Mesendoderm (in vitro differentiated cells): Measurements from ENCODE around the gene EPB41L2.

ENCODE experiments used
- DNase-seq: peaks from one replicate; pipeline ENCODE4 v3.0.0; 2013
- H2AK5ac ChIP-seq: 2 replicates; pipeline ENCODE4 v1.6.1; 2013; ENCODE audit warnings: low read length, inconsistent platforms
- H2BK120ac ChIP-seq: 2 replicates; pipeline ENCODE4 v1.6.1; 2013; ENCODE audit warnings: low read depth, mild to moderate bottlenecking, low read length, moderate library complexity, mixed read lengths
- H2BK15ac ChIP-seq: replicated peaks from 2 replicates; pipeline ENCODE4 v1.6.1; 2013; ENCODE audit warnings: low read depth, mild to moderate bottlenecking, moderate library complexity
- H2BK5ac ChIP-seq: 2 replicates; pipeline ENCODE4 v1.6.1; 2013; ENCODE audit warnings: low read length, inconsistent platforms
- H3K18ac ChIP-seq: 2 replicates; pipeline ENCODE4 v1.6.1; 2013; ENCODE audit warnings: mild to moderate bottlenecking, low read length, mixed read lengths
- H3K23ac ChIP-seq: one replicate; pipeline ENCODE4 v1.6.1; 2013; ENCODE audit warnings: low read length
- H3K27ac ChIP-seq: 2 replicates; pipeline ENCODE4 v1.5.1; 2013; ENCODE audit warnings: low read depth, mild to moderate bottlenecking, inconsistent platforms, low read length, moderate library complexity
- H3K27me3 ChIP-seq: 2 replicates; pipeline ENCODE4 v1.6.1; 2013; ENCODE audit warnings: low read length, control low read depth, mild to moderate bottlenecking, inconsistent platforms; ENCODE audit not compliant: insufficient read depth, poor library complexity
- H3K36me3 ChIP-seq: 2 replicates; pipeline ENCODE4 v1.6.1; 2013; ENCODE audit warnings: low read length, inconsistent platforms; ENCODE audit not compliant: control insufficient read depth, insufficient read depth
- H3K4ac ChIP-seq: one replicate; pipeline ENCODE4 v1.6.1; 2013; ENCODE audit warnings: low read depth, mild to moderate bottlenecking, low read length, moderate library complexity
- H3K4me1 ChIP-seq: 2 replicates; pipeline ENCODE4 v1.6.1; 2013; ENCODE audit warnings: low read depth, low read length, inconsistent platforms; ENCODE audit not compliant: control insufficient read depth
- H3K4me2 ChIP-seq: 2 replicates; pipeline ENCODE4 v1.6.1; 2013; ENCODE audit warnings: low read length
- H3K4me3 ChIP-seq: 2 replicates; pipeline ENCODE4 v1.5.1; 2013; ENCODE audit warnings: mild to moderate bottlenecking, low read length
- H3K56ac ChIP-seq: one replicate; pipeline ENCODE4 v1.6.1; 2013; ENCODE audit warnings: low read length
- H3K79me1 ChIP-seq: 2 replicates; pipeline ENCODE4 v1.6.1; 2013; ENCODE audit warnings: low read length, inconsistent platforms
- H3K79me2 ChIP-seq: 2 replicates; pipeline ENCODE4 v1.6.1; 2013; ENCODE audit warnings: mild to moderate bottlenecking, low read length; ENCODE audit not compliant: control insufficient read depth, insufficient read depth
- H3K9ac ChIP-seq: 2 replicates; pipeline ENCODE4 v1.6.1; 2013; ENCODE audit warnings: low read length, inconsistent platforms
- H4K5ac ChIP-seq: one replicate; pipeline ENCODE4 v1.6.1; 2013; ENCODE audit warnings: low read length
- H4K8ac ChIP-seq: one replicate; pipeline ENCODE4 v1.6.1; 2013; ENCODE audit warnings: low read depth, mild to moderate bottlenecking, control low read depth, low read length, moderate library complexity
- WGBS: extraction: QIAGEN DNeasy Blood & Tissue Kit; methylation state at CpG from one replicate; pipeline ENCODE4 v1.1.7; 2013; ENCODE audit warnings: low lambda C conversion rate, missing lambda C conversion rate; ENCODE audit not compliant: insufficient coverage; ENCODE audit errors: extremely low coverage; 5-methylcytosine and 5-hydroxymethylcytosine counted together

The EPB41L2 gene

GRCh38 chr6:131083687-131084086, 20.6 kb upstream of the EPB41L2 start:
- H4K5ac ChIP-seq, result no peak overlapping the region
- H2AK5ac ChIP-seq, result no peak overlapping the region
- no peak overlapping the region for H3K56ac ChIP-seq
- no peak overlapping the region for H3K23ac ChIP-seq
- no peaks in the 10 kb centered on the region for H3K27me3 ChIP-seq
- no peaks in the 10 kb centered on the region for H3K36me3 ChIP-seq
- no peak overlapping the region for H3K27ac ChIP-seq
- DNase-seq, result no peak
- H4K8ac ChIP-seq, result no peak overlapping the region
- H3K4me1 ChIP-seq, result no peaks in the 10 kb centered on the region
- no peak overlapping the region for H3K4me3 ChIP-seq
- no peaks in the 10 kb centered on the region for H3K79me2 ChIP-seq
- H3K18ac ChIP-seq, result no peak overlapping the region
- no CpG with 5 or more reads among the region's 3 CpGs for WGBS
- no peaks in the 10 kb centered on the region for H3K79me1 ChIP-seq
- H3K4ac ChIP-seq, result no peak overlapping the region
- H3K4me2 ChIP-seq, result no peak overlapping the region
- no peak overlapping the region for H2BK5ac ChIP-seq
- no peak overlapping the region for H2BK15ac ChIP-seq
- no peak overlapping the region for H2BK120ac ChIP-seq
- H3K9ac ChIP-seq, result no peak overlapping the region

GRCh38 chr6:131082335-131082734, 19.3 kb upstream of the EPB41L2 start:
- Histone ChIP-seq H3K4me1 (no peaks in the 10 kb centered on the region), H3K27me3 (no peaks in the 10 kb centered on the region), H3K9ac (no peak overlapping the region), H3K56ac (no peak overlapping the region), H3K79me2 (no peaks in the 10 kb centered on the region), H3K36me3 (no peaks in the 10 kb centered on the region), H3K4ac (no peak overlapping the region), H3K23ac (no peak overlapping the region), H3K18ac (no peak overlapping the region), H2BK15ac (no peak overlapping the region), H3K79me1 (no peaks in the 10 kb centered on the region), H4K5ac (no peak overlapping the region), H3K4me3 (no peak overlapping the region), H3K4me2 (no peak overlapping the region), H3K27ac (no peak overlapping the region), H4K8ac (no peak overlapping the region), H2BK5ac (no peak overlapping the region), H2AK5ac (no peak overlapping the region), H2BK120ac (no peak overlapping the region)
- WGBS, result no CpG with 5 or more reads among the region's 1 CpG
- no peak for DNase-seq

GRCh38 chr6:131080084-131080483, 17.0 kb upstream of the EPB41L2 start:
- no peak overlapping the region for H3K9ac ChIP-seq
- no peak overlapping the region for H3K56ac ChIP-seq
- no peaks in the 10 kb centered on the region for H3K79me1 ChIP-seq
- no peak overlapping the region for H3K23ac ChIP-seq
- no peak overlapping the region for H4K8ac ChIP-seq
- H3K4me3 ChIP-seq, result no peak overlapping the region
- H2AK5ac ChIP-seq, result no peak overlapping the region
- no peak overlapping the region for H3K18ac ChIP-seq
- no peak overlapping the region for H4K5ac ChIP-seq
- H3K4ac ChIP-seq, result no peak overlapping the region
- H3K27me3 ChIP-seq, result no peaks in the 10 kb centered on the region
- DNase-seq, result no peak
- H2BK15ac ChIP-seq, result no peak overlapping the region
- H3K27ac ChIP-seq, result no peak overlapping the region
- WGBS, result no CpG with 5 or more reads among the region's 6 CpGs
- no peak overlapping the region for H2BK120ac ChIP-seq
- H2BK5ac ChIP-seq, result no peak overlapping the region
- no peaks in the 10 kb centered on the region for H3K79me2 ChIP-seq
- H3K4me1 ChIP-seq, result no peaks in the 10 kb centered on the region
- no peaks in the 10 kb centered on the region for H3K36me3 ChIP-seq
- no peak overlapping the region for H3K4me2 ChIP-seq

GRCh38 chr6:131073577-131073976, 10.5 kb upstream of the EPB41L2 start:
- Histone ChIP-seq H3K4me3 (no peak overlapping the region), H3K27me3 (no peaks in the 10 kb centered on the region), H2BK15ac (no peak overlapping the region), H3K9ac (no peak overlapping the region), H3K79me1 (no peaks in the 10 kb centered on the region), H3K36me3 (no peaks in the 10 kb centered on the region), H3K4me2 (no peak overlapping the region), H4K8ac (no peak overlapping the region), H4K5ac (no peak overlapping the region), H2AK5ac (no peak overlapping the region), H3K18ac (no peak overlapping the region), H3K4me1 (no peaks in the 10 kb centered on the region), H2BK120ac (no peak overlapping the region), H2BK5ac (no peak overlapping the region), H3K4ac (no peak overlapping the region), H3K23ac (no peak overlapping the region), H3K79me2 (no peaks in the 10 kb centered on the region), H3K56ac (no peak overlapping the region), H3K27ac (no peak overlapping the region)
- WGBS, result no CpG with 5 or more reads among the region's 2 CpGs
- no peak for DNase-seq

GRCh38 chr6:131070061-131070460, 7.0 kb upstream of the EPB41L2 start:
- Histone ChIP-seq H2BK5ac (no peak overlapping the region), H3K4me1 (no peaks in the 10 kb centered on the region), H3K4ac (no peak overlapping the region), H3K36me3 (no peaks in the 10 kb centered on the region), H3K56ac (no peak overlapping the region), H3K18ac (no peak overlapping the region), H3K4me3 (no peak overlapping the region), H2AK5ac (no peak overlapping the region), H3K23ac (no peak overlapping the region), H2BK15ac (no peak overlapping the region), H4K8ac (no peak overlapping the region), H4K5ac (no peak overlapping the region), H3K9ac (no peak overlapping the region), H3K4me2 (no peak overlapping the region), H2BK120ac (no peak overlapping the region), H3K79me2 (no peaks in the 10 kb centered on the region), H3K27me3 (no peaks in the 10 kb centered on the region), H3K79me1 (no peaks in the 10 kb centered on the region), H3K27ac (no peak overlapping the region)
- DNase-seq, result no peak
- no CpG with 5 or more reads among the region's 3 CpGs for WGBS

GRCh38 chr6:131068165-131068564, 5.1 kb upstream of the EPB41L2 start:
- H3K27ac ChIP-seq, result no peak overlapping the region
- WGBS, result no CpG with 5 or more reads among the region's 7 CpGs
- H3K4me1 ChIP-seq, result no peaks in the 10 kb centered on the region

More at GRCh38 chr6:131068165-131068564, 5.1 kb upstream of the EPB41L2 start:
- Histone ChIP-seq H3K9ac (no peak overlapping the region), H4K5ac (no peak overlapping the region), H3K18ac (no peak overlapping the region), H2BK5ac (no peak overlapping the region), H3K4me3 (no peak overlapping the region), H3K79me2 (no peaks in the 10 kb centered on the region), H3K4ac (no peak overlapping the region), H2AK5ac (no peak overlapping the region), H3K27me3 (no peaks in the 10 kb centered on the region), H3K4me2 (no peak overlapping the region), H2BK120ac (no peak overlapping the region), H3K79me1 (no peaks in the 10 kb centered on the region), H3K36me3 (no peaks in the 10 kb centered on the region), H4K8ac (no peak overlapping the region), H3K56ac (no peak overlapping the region), H3K23ac (no peak overlapping the region), H2BK15ac (no peak overlapping the region)
- DNase-seq, result no peak
